K562 (cell line): Measurements from ENCODE around the gene CTSS. TPM values are rescaled to one million over a fixed set of nuclear protein-coding genes. Genes with fewer than 3 reads are reported as not detected.

Experiments
- ARID3A ChIP-seq: IDR thresholded peaks from 2 replicates; pipeline ENCODE4 v1.6.1; 2012; ENCODE audit warnings: low read depth, low read length, improper control_type of control experiment, borderline replicate concordance
- CTCF ChIP-seq, 3 experiments: IDR thresholded peaks in 2 of 3; conservative IDR thresholded peaks in 1 of 3; 2 replicates each; pipeline ENCODE4 v1.5.1; 2011 to 2012; ENCODE audit warnings: low read length in 3 of 3, mild to moderate bottlenecking in 3 of 3, control low read depth in 2 of 3, improper control_type of control experiment in 1 of 3, inconsistent platforms in 1 of 3, low read depth in 1 of 3, mixed read lengths in 1 of 3, moderate library complexity in 1 of 3; ENCODE audit not compliant: insufficient read depth in 2 of 3
- FOS ChIP-seq: IDR thresholded peaks from 3 replicates; pipeline ENCODE4 v1.6.1; 2011; ENCODE audit not compliant: insufficient read length; ENCODE audit errors: extremely low read depth
- GABPA ChIP-seq: fragments of 200-800 bp; sonication (Bioruptor generic); conservative IDR thresholded peaks from 2 replicates; pipeline ENCODE4 v1.6.1; 2016; ENCODE audit warnings: low read depth, missing genetic modification characterization, missing compliant biosample characterization
- KDM5B ChIP-seq: fragments of 200-600 bp; sonication (generic); IDR thresholded peaks from 2 replicates; pipeline ENCODE4 v1.6.1; 2012; ENCODE audit warnings: low read depth, mild to moderate bottlenecking, moderate library complexity, low read length, control low read depth, inconsistent platforms; ENCODE audit not compliant: insufficient replicate concordance
- NELFE ChIP-seq: IDR thresholded peaks from 2 replicates; pipeline ENCODE4 v1.6.1; 2011; ENCODE audit warnings: mild to moderate bottlenecking; ENCODE audit not compliant: insufficient read depth, insufficient read length
- NEUROD1 ChIP-seq: fragments of 150-350 bp; IDR thresholded peaks from 2 replicates; pipeline ENCODE4 v1.6.1; 2014; ENCODE audit warnings: borderline replicate concordance, low read length, low read depth; ENCODE audit not compliant: partially characterized antibody
- POLR2B ChIP-seq: fragments of 450-650 bp; IDR thresholded peaks from 2 replicates; pipeline ENCODE4 v1.6.1; 2018; ENCODE audit warnings: low read depth; ENCODE audit not compliant: partially characterized antibody
- TAF9B ChIP-seq: fragments of 450-650 bp; IDR thresholded peaks from 2 replicates; pipeline ENCODE4 v1.6.1; 2018; ENCODE audit warnings: mild to moderate bottlenecking; ENCODE audit not compliant: partially characterized antibody
- VEZF1 ChIP-seq: fragments of 200-800 bp; sonication (Bioruptor generic); IDR thresholded peaks from 2 replicates; pipeline ENCODE4 v1.6.1; 2017; ENCODE audit warnings: missing genetic modification characterization, missing compliant biosample characterization
- ZFX ChIP-seq: sonication (generic); formaldehyde crosslinking; IDR thresholded peaks from 2 replicates; pipeline ENCODE4 v1.8.0; 2022; ENCODE audit warnings: mild to moderate bottlenecking, missing genetic modification reagents, moderate library complexity
- ZNF12 ChIP-seq: sonication (generic); formaldehyde crosslinking; IDR thresholded peaks from 2 replicates; pipeline ENCODE4 v1.4.0; 2020; ENCODE audit warnings: mild to moderate bottlenecking, missing genetic modification reagents
- ZNF75A ChIP-seq: fragments of 450-650 bp; formaldehyde crosslinking; IDR thresholded peaks from 2 replicates; pipeline ENCODE4 v1.4.0; 2020; ENCODE audit warnings: mild to moderate bottlenecking
- ZNF766 ChIP-seq: fragments of 200-800 bp; sonication (Bioruptor generic); conservative IDR thresholded peaks from 2 replicates; pipeline ENCODE4 v1.6.1; 2016; ENCODE audit warnings: missing genetic modification characterization, missing compliant biosample characterization
- polyA plus RNA-seq, 8 experiments: library from polyadenylated mRNA; depleted of rRNA in 4 of 8; stranded (reverse) in 5 of 8; unstranded in 3 of 8; fragments of >200 nt; fragmentation: Nextera tagmentation in 2 of 8; fragmentation: Illumina TruSeq in 1 of 8; extraction: Ambion mirVana in 2 of 8; extraction: Trizol in 1 of 8; gene quantifications; 2 replicates each; pipeline versions ENCODE4 v1.2.1 to v1.2.3, GENCODE V29; 2011 to 2014; ENCODE audit warnings: inconsistent platforms in 1 of 8, missing spikeins in 1 of 8
- total RNA-seq, 7 experiments: library from RNA; depleted of rRNA in 6 of 7; stranded (reverse); fragments of >200 nt in 6 of 7; fragmentation: Illumina TruSeq in 2 of 7; extraction: Trizol in 2 of 7; gene quantifications; 2 replicates each; pipeline versions ENCODE4 v1.2.1 to v1.2.3, GENCODE V29; 2011 to 2021; ENCODE audit warnings: low replicate concordance in 1 of 7

CTSS gene
- total and polyA plus RNA-seq, 9 of the 15 experiments (the other 6 are each of a cell fraction or from before 2014, with no cell fraction given): 8.6 to 24.9 (median 10.3) TPM

- TF ChIP-seq NEUROD1: peak; percentile 91
- peak; percentile 69; the same call in 1 of the 2 replicates for TF ChIP-seq ZNF766 (CRISPR knock-in tag)
- TF ChIP-seq KDM5B: no peak
- TF ChIP-seq ZNF75A (CRISPR knock-in tag): no peak
- peak; percentile 55; the same call in 1 of the 2 replicates for TF ChIP-seq GABPA (tag)
- TF ChIP-seq POLR2B: peak; percentile 70
- peak; percentile 91 for TF ChIP-seq VEZF1 (CRISPR knock-in tag)
- TF ChIP-seq ZNF12 (CRISPR knock-in tag): no peak
- TF ChIP-seq FOS: peak; percentile 94
- peak; percentile 39 for TF ChIP-seq TAF9B
- peak in 1 of 3 experiments; percentile 1; a peak in 1 of 6 replicates for TF ChIP-seq CTCF (IDR thresholded peaks at IDR 0.05 in 2 of 3, conservative IDR thresholded peaks at IDR 0.05 in 1 of 3; ENCODE audit: insufficient read depth in 2 of 3, low read depth in 1 of 3, low read length in 3 of 3)
- TF ChIP-seq ZFX (CRISPR knock-in tag): no peak
- TF ChIP-seq ARID3A: peak; percentile 49; the same call in 1 of the 2 replicates
- no peak for TF ChIP-seq NELFE
Observed at GRCh38 chr1:150696995-150697927, 68.3 kb downstream of the CTSS start, which contains the start of gene GOLPH3L (continued).
